Measurements from ENCODE around the gene C17orf75.

DNA sequence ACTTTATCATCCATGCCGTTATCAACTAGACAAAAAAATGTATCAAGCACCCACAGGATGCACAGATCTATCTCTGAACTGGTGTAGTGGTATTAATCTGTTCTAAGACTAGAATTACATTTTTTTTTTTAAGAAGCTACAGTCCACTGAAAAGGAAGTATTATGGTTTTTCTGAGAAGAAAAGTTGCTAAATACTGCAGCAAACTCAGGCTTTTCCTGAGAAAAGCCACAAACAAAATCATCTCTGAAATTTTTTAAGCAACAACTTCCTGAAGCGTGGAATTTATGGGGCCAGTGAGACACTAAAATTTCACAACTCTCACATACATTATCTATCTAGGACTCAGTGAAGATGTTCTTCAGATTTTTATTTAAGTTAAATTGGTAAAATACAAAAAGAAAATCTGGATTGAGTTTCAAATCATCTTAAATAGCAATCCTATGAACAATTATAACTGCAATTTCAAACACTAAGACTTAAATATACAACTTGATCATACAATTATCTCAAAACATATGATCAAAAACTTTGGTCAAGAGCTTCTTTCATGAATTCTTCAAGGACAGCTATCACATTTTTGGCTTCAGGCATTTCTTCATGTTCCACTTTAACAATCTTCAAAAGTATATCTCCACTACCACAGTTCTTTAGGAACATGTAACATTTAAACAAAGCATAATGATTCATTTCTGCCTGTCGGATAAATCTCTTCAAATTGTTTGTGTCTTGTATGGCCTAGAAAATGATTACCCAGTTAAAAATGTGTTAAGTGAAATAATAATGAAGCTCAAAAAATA lies 10.5 kb downstream of the C17orf75 start:
- TF ChIP-seq, protein P1, sequence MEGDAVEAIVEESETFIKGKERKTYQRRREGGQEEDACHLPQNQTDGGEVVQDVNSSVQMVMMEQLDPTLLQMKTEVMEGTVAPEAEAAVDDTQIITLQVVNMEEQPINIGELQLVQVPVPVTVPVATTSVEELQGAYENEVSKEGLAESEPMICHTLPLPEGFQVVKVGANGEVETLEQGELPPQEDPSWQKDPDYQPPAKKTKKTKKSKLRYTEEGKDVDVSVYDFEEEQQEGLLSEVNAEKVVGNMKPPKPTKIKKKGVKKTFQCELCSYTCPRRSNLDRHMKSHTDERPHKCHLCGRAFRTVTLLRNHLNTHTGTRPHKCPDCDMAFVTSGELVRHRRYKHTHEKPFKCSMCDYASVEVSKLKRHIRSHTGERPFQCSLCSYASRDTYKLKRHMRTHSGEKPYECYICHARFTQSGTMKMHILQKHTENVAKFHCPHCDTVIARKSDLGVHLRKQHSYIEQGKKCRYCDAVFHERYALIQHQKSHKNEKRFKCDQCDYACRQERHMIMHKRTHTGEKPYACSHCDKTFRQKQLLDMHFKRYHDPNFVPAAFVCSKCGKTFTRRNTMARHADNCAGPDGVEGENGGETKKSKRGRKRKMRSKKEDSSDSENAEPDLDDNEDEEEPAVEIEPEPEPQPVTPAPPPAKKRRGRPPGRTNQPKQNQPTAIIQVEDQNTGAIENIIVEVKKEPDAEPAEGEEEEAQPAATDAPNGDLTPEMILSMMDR (IDR thresholded peaks at IDR 0.05; ENCODE audit: low read depth, low read length, poor library complexity, severe bottlenecking), result no peak
- TF ChIP-seq EZH2phosphoT487 (IDR thresholded peaks at IDR 0.05; ENCODE audit: borderline replicate concordance, low read length), result no peak
